ENCODE data around the gene ITGA8.

The ITGA8 gene

GRCh38 chr10:15505329-15505728 is 214.4 kb downstream of the ITGA8 start:
- no peak for TF ChIP-seq CTCF (IDR thresholded peaks at IDR 0.05; ENCODE audit: low read depth, low read length)
- no peak for DNase-seq (ENCODE audit: extremely low read depth, low read depth)

GRCh38 chr10:15504101-15504840 is 215.5 kb downstream of the ITGA8 start:
- TF ChIP-seq CTCF (IDR thresholded peaks at IDR 0.05; ENCODE audit: low read depth, low read length): no peak
- DNase-seq (ENCODE audit: extremely low read depth, low read depth): no peak

- TF ChIP-seq CTCF (IDR thresholded peaks at IDR 0.05; ENCODE audit: low read depth, low read length): no peak
- DNase-seq (ENCODE audit: extremely low read depth, low read depth): no peak
These were observed 224.7 kb downstream of the ITGA8 start for GRCh38 chr10:15494850-15495506.

DNA sequence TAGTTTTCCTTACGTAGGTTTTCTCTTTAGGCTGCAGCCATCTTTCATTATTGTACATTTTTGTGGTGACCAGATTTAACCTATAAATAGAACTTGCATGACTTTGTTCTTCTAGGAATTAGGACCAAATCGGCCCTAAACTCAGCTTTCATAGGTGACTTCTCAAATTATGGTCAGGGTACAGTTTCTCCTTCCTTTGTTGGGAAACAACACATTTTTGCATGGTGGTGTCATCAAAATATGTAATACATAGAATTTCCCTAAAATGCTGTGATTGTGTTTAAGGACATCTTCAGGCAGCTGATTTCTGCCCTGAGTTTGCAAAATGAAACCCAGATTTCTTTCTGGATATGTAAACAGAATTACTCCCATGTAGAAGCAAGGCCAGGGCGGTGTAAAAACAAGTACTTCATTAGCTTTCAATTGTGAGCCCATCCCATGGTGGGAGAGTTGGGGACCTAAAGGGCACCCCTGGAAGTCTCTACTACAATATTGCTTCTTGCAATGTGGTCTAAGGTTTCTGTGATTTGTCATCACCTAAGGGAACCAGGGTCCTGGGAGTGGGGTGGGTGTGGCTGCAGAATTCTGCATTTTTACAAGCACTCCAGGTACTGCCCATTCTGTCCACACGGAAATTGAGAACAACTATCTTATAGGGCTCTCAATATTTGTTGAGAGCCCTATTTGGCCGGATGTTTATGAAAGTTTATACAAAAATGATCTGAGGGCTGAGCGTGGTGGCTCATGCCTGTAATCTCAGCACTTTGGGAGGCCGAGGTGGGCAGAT is 227.7 kb downstream of the ITGA8 start:
- no peak for DNase-seq (ENCODE audit: extremely low read depth, low read depth)
- no peak for TF ChIP-seq CTCF (IDR thresholded peaks at IDR 0.05; ENCODE audit: low read depth, low read length)

GRCh38 chr10:15489431-15489830 is 230.3 kb downstream of the ITGA8 start:
- no peak for DNase-seq (ENCODE audit: extremely low read depth, low read depth)
- TF ChIP-seq CTCF (IDR thresholded peaks at IDR 0.05; ENCODE audit: low read depth, low read length): no peak

- DNase-seq (ENCODE audit: extremely low read depth, low read depth): no peak
- no peak for TF ChIP-seq CTCF (IDR thresholded peaks at IDR 0.05; ENCODE audit: low read depth, low read length)
These were observed 232.3 kb downstream of the ITGA8 start for GRCh38 chr10:15487376-15487775.

GRCh38 chr10:15486404-15486803 is 233.3 kb downstream of the ITGA8 start:
- no peak for TF ChIP-seq CTCF (IDR thresholded peaks at IDR 0.05; ENCODE audit: low read depth, low read length)

More at GRCh38 chr10:15486404-15486803, 233.3 kb downstream of the ITGA8 start:
- DNase-seq (ENCODE audit: extremely low read depth, low read depth): peak; percentile 84

Measured in AG09319 (cell line).